Measurements from ENCODE around the gene GSTT2B.
"Not testable (repeated sequence)": the region's sequence is repeated elsewhere in the genome, so short reads cannot be mapped to it uniquely, and the experiment has no call there.

- TF ChIP-seq EZH2 (IDR thresholded peaks at IDR 0.05; ENCODE audit: borderline replicate concordance, insufficient read depth, low read depth, low read length, poor library complexity, severe bottlenecking); CTCF (IDR thresholded peaks at IDR 0.05): not testable (repeated sequence)
These were observed 13.3 kb upstream of the GSTT2B start, which contains the start of gene DDT for GRCh38 chr22:23974345-23974744.

Measured in B cell (primary cell).